Measurements from ENCODE around the gene HDHD3.
"Not testable (repeated sequence)": the region's sequence is repeated elsewhere in the genome, so short reads cannot be mapped to it uniquely, and the experiment has no call there.

The HDHD3 gene

DNA sequence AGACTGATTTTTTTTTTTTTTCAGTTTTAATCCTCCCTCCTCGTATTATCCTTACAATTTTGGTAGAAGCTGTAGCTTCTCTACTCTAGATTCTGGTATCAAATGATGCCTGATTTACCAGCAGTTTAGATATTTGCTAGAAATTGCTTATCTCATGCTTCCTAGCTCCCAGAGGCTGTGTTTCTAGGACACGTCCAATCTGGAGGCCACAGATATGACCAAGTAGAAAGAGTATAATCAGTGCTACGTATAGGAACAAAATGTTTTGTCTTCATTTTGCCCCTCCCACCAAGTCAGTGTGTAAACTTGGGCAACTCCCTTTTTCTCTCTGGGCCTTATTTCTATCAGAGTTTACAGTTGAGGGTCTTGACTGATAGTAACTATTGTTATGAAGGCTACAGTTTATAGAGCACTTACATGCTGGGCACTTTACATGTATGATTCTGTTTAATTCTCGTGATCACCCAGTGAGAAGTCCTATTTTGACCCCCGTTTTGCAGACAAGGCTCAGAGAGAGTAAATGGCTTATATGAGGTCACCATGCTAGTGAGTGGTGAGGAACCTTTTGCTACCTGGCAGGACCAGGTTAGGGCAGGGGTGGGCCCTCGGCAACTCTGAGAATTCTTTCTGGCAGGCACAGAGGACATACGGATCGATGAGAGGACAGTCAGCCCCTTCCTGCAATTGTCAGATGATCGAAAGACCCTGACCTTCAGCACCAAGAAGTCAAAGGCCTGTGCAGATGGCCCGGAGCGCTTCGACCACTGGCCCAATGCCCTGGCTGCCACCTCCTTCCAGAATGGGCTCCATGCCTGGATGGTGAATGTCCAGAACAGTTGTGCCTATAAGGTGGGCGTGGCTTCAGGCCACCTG lies 7.6 kb downstream of the HDHD3 start:
- no peak overlapping the region for H3K4me3 ChIP-seq (ENCODE audit: low read length)
- H3K4me1 ChIP-seq (ENCODE audit: low read length): peaks cover 15% of the 10 kb centered on the region
- no peak for DNase-seq
- no peaks in the 10 kb centered on the region for H4K20me1 ChIP-seq (ENCODE audit: insufficient read depth, low read length)
- no peak overlapping the region for H3K9ac ChIP-seq (ENCODE audit: low read length)
- H3K9me2 ChIP-seq (replicated peaks; ENCODE audit: insufficient read depth, low read length): no peaks in the 10 kb centered on the region
- H3K36me3 ChIP-seq (replicated peaks; ENCODE audit: insufficient read depth, low read length): no peaks in the 10 kb centered on the region
- no peak overlapping the region for H3K27ac ChIP-seq (ENCODE audit: low read length)
- peaks cover 9% of the 10 kb centered on the region; the same call in 1 of the 2 replicates for H3F3A ChIP-seq (ENCODE audit: insufficient read depth, low read length)
- no peaks in the 10 kb centered on the region for H3K27me3 ChIP-seq (replicated peaks; ENCODE audit: insufficient read depth, low read length)
- H3K4me2 ChIP-seq (ENCODE audit: low read depth, low read length): no peak overlapping the region
- H2AFZ ChIP-seq (ENCODE audit: low read length): no peak overlapping the region
- TF ChIP-seq EZH2phosphoT487 (IDR thresholded peaks at IDR 0.05; ENCODE audit: low read length) (no peak), EZH2 (optimal IDR thresholded peaks at IDR 0.05; ENCODE audit: low read depth, low read length) (no peak)
- TF ChIP-seq, protein P1, sequence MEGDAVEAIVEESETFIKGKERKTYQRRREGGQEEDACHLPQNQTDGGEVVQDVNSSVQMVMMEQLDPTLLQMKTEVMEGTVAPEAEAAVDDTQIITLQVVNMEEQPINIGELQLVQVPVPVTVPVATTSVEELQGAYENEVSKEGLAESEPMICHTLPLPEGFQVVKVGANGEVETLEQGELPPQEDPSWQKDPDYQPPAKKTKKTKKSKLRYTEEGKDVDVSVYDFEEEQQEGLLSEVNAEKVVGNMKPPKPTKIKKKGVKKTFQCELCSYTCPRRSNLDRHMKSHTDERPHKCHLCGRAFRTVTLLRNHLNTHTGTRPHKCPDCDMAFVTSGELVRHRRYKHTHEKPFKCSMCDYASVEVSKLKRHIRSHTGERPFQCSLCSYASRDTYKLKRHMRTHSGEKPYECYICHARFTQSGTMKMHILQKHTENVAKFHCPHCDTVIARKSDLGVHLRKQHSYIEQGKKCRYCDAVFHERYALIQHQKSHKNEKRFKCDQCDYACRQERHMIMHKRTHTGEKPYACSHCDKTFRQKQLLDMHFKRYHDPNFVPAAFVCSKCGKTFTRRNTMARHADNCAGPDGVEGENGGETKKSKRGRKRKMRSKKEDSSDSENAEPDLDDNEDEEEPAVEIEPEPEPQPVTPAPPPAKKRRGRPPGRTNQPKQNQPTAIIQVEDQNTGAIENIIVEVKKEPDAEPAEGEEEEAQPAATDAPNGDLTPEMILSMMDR (IDR thresholded peaks at IDR 0.05; ENCODE audit: low read length): no peak
- peaks cover 8% of the 10 kb centered on the region; the same call in 1 of the 2 replicates for H3K79me2 ChIP-seq (ENCODE audit: low read length)
- no peaks in the 10 kb centered on the region for H3K9me3 ChIP-seq (replicated peaks; ENCODE audit: insufficient read depth, low read length)

DNA sequence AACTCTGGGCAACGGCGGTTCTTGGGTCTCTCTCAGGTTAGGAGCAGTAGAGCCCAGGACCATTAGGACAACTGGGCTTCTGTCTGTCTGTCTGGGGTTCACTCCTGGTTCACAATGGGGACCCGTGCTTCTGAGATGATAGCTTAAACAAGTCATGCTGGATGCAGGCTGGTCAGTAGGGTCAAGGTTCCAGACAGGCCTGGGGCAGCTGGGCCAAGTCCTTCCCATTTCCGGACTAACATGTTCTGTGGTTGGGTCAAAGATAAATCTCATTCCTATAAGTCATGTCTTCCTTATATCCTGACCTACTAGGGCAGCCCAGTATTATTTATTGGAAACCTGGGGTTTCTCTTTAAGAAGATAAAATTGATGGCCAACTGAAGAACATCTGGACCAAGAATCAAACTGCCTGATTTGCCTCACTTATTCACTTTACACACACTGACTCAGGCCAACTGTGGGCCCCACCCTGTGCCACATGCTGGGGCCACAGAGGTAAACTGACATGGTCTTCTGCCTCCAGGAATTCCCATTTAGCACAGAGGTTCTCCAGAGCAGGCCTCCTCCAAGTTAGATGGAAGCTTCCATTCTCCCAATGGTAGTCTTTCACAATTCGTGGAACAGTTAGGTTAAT lies 8.3 kb downstream of the HDHD3 start:
- no peak overlapping the region for H3K9ac ChIP-seq (ENCODE audit: low read length)
- H2AFZ ChIP-seq (ENCODE audit: low read length): no peak overlapping the region
- TF ChIP-seq EZH2 (optimal IDR thresholded peaks at IDR 0.05; ENCODE audit: low read depth, low read length) (no peak), EZH2phosphoT487 (IDR thresholded peaks at IDR 0.05; ENCODE audit: low read length) (no peak)
- TF ChIP-seq, protein P1 (IDR thresholded peaks at IDR 0.05; ENCODE audit: low read length): no peak
- H3K9me2 ChIP-seq (replicated peaks; ENCODE audit: insufficient read depth, low read length): no peaks in the 10 kb centered on the region
- H3K9me3 ChIP-seq (replicated peaks; ENCODE audit: insufficient read depth, low read length): no peaks in the 10 kb centered on the region
- peaks cover 9% of the 10 kb centered on the region; the same call in 1 of the 2 replicates for H3F3A ChIP-seq (ENCODE audit: insufficient read depth, low read length)
- no peak overlapping the region for H3K4me3 ChIP-seq (ENCODE audit: low read length)
- no peak overlapping the region for H3K4me2 ChIP-seq (ENCODE audit: low read depth, low read length)
- H4K20me1 ChIP-seq (ENCODE audit: insufficient read depth, low read length): no peaks in the 10 kb centered on the region
- peaks cover 11% of the 10 kb centered on the region for H3K4me1 ChIP-seq (ENCODE audit: low read length)
- 0 out of 2 replicates have a peak, but pooled peaks cover under 1% of the 10 kb centered on the region for H3K79me2 ChIP-seq (ENCODE audit: low read length)
- DNase-seq: no peak
- H3K36me3 ChIP-seq (replicated peaks; ENCODE audit: insufficient read depth, low read length): no peaks in the 10 kb centered on the region
- H3K27ac ChIP-seq (ENCODE audit: low read length): no peak overlapping the region
- H3K27me3 ChIP-seq (replicated peaks; ENCODE audit: insufficient read depth, low read length): no peaks in the 10 kb centered on the region

DNA sequence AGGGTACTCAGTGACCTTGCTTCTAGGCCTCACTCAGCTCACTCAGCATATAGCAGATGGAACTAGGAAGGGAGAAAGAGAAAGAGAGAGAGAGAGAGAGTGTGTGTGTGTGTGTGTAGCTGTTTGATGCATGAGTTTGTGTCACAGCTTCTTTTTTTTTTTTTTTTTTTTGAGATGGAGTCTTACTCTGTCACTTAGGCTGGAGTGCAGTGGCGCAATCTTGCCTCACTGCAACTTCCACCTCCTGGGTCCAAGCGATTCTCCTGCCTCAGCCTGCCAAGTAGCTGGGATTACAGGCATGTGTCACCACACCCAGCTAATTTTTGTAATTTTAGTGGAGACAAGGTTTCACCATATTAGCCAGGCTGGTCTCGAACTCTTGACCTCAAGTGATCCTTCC lies 11.1 kb downstream of the HDHD3 start:
- H3K9ac ChIP-seq (ENCODE audit: low read length); H3K9me3 ChIP-seq (replicated peaks; ENCODE audit: insufficient read depth, low read length); DNase-seq; H3K36me3 ChIP-seq (replicated peaks; ENCODE audit: insufficient read depth, low read length); H3F3A ChIP-seq (ENCODE audit: insufficient read depth, low read length); H3K4me2 ChIP-seq (ENCODE audit: low read depth, low read length); H3K27me3 ChIP-seq (replicated peaks; ENCODE audit: insufficient read depth, low read length); H3K9me2 ChIP-seq (replicated peaks; ENCODE audit: insufficient read depth, low read length); H3K27ac ChIP-seq (ENCODE audit: low read length); H2AFZ ChIP-seq (ENCODE audit: low read length); H4K20me1 ChIP-seq (ENCODE audit: insufficient read depth, low read length); H3K4me3 ChIP-seq (ENCODE audit: low read length); H3K79me2 ChIP-seq (ENCODE audit: low read length); H3K4me1 ChIP-seq (ENCODE audit: low read length): not testable (repeated sequence)

All from MM.1S (cell line).